Measurements from ENCODE around the gene LRP5.

GRCh38 chr11:68269414-68270081 is 42.8 kb upstream of the LRP5 start:
- no peak for TF ChIP-seq CTCF (conservative IDR thresholded peaks at IDR 0.05)
- no peak for TF ChIP-seq EZH2 (IDR thresholded peaks at IDR 0.05; ENCODE audit: low read depth)
